HL-60/S4 (cell line): ENCODE results near the gene IPCEF1.
"Not testable (repeated sequence)": the region's sequence is repeated elsewhere in the genome, so short reads cannot be mapped to it uniquely, and the experiment has no call there.

Experiments
- in situ Hi-C: fragments of 300-500 bp; cut with MboI; formaldehyde crosslinking; loops from 2 replicates; pipeline ENCODE4 v1.14.3; 2022; ENCODE audit warnings: low sequenced_read_pairs

The IPCEF1 gene

DNA sequence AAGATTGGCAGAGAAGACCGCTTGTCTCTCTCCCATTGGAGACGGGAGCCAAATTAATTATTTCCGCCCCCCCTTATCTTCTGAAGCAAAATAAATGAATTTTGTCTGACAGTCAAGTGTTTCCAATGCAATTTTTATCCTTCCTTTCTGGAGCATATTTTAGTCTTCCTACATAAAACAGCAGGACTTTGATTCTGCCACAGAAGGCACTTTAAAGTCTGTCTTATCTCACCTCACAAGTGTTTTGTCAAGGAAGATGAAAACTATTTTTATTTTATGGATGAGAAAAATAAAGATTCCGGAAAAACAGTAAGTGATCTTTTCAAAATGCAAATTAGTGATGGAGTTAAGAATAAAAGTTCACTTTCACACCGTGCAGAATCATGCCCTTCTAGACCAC, 177.2 kb downstream of the IPCEF1 start:
- in situ Hi-C loops, result no loop called here

- in situ Hi-C loops, result not testable (repeated sequence)
Observed at GRCh38 chr6:154172393-154172792, 184.2 kb downstream of the IPCEF1 start.

GRCh38 chr6:154170106-154170505, 186.5 kb downstream of the IPCEF1 start:
- in situ Hi-C loops, result no loop called here

GRCh38 chr6:154169193-154169847, 187.3 kb downstream of the IPCEF1 start:
- in situ Hi-C loops, result no loop called here

GRCh38 chr6:154167126-154167525, 189.5 kb downstream of the IPCEF1 start:
- in situ Hi-C loops, result no loop called here

- in situ Hi-C loops, result no loop called here
Observed at GRCh38 chr6:154166140-154166539, 190.5 kb downstream of the IPCEF1 start.

DNA sequence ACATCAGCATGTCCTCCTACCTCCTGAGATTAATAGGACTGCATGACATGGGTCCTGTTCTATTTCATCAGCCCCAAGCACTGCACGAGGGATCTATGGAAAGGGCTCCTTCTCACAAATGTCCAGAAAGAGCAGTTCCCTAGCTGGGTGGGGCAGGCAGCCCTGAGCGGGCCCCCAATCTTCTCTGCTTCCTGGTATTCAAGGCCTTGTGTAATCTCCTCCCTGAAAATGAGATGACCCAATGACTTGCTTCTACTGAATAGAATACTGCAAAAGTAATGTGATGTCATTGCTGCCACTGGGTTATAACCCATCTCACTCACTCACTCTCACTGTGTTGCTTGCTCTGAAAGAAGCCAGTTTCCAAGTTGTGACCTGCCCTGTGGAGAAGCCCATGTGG, 191.1 kb downstream of the IPCEF1 start:
- in situ Hi-C loops, result no loop called here

DNA sequence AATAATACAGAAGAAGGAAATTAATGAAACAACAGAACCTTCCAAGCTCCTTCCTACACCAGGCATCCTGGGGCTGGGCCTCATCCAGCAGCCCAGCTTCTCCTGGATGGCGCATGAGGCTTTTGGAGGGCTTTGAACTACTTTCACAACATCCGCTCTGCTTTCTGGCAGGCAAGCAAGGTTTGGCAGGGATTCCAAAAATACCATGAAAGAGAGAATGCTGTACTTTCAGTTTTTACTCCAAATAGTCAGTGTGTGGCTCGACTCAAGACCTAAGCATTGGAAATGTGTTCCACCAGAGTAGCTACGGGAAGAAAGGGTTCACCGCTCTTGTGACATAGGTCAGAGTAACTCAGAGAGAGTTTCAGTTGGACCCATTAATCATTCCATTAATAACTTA, 192.2 kb downstream of the IPCEF1 start:
- in situ Hi-C loops, result no loop called here

GRCh38 chr6:154161689-154162088, 194.9 kb downstream of the IPCEF1 start:
- in situ Hi-C loops, result no loop called here

DNA sequence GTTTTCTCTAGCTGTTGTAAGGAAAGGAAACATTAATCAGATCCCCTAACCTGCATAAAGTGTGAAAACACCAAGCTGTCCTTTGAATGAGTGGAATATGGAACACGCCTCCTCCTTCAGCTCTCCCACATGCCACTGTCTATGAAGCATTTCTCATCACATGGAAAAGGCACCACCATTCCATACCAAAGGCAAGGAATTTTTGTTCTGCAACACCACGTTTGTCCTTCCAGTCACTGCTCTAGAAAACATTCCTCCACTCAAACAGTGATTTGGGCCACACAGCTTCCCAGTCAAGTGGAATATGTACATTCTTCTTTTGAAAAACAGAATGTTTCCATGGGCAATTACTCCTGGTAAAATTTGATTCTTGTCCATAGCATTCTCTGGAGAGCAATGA, 197.5 kb downstream of the IPCEF1 start:
- in situ Hi-C loops, result loop anchor here (5.0 to 10.0 kb wide), 2 partner anchors 118 to 206 kb away; no protein-coding TSS in a partner anchor

DNA sequence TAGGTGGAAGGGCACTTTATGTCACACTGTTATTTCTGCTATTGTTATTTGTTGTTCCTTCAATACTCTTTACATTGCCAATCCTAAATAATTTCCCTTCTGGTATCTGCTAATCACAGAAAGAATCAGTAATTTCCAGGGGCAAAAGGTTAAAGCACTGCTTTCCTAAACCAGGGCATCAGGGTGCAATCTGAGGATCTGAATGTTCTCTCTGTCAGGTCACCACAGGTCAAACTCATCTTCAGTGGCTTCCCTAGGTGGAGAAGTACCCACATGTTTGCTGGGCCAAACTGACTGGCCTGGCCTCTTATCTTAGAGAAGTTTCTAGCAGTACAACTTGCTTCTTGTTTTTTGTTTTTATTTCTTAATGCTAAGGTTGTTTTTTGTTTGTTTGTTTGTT, 198.9 kb downstream of the IPCEF1 start:
- in situ Hi-C loops, result loop anchor here (5.0 to 10.0 kb wide), 2 partner anchors 120 to 207 kb away; no protein-coding TSS in a partner anchor

DNA sequence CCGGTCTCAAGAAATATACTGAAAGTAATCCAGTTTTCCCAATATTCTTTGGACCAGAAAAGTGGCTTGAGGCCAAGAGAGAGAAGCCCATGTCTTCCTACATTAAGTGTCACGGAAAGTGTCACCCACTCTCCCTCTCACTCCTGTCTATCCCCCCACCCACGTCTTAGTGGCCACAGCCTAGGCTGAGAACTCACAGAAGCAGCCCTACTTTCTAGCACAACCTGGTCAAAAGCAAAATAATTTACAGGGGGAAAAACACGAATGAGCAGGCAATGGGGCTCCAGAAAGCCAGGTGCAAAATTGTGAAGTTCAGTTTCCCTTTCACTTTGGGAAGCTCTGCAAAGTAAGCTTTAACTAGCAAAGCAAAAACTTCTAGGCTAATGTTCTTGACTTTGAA, 199.5 kb downstream of the IPCEF1 start:
- in situ Hi-C loops, result loop anchor here (5.0 to 10.0 kb wide), 2 partner anchors 120 to 208 kb away; no protein-coding TSS in a partner anchor

DNA sequence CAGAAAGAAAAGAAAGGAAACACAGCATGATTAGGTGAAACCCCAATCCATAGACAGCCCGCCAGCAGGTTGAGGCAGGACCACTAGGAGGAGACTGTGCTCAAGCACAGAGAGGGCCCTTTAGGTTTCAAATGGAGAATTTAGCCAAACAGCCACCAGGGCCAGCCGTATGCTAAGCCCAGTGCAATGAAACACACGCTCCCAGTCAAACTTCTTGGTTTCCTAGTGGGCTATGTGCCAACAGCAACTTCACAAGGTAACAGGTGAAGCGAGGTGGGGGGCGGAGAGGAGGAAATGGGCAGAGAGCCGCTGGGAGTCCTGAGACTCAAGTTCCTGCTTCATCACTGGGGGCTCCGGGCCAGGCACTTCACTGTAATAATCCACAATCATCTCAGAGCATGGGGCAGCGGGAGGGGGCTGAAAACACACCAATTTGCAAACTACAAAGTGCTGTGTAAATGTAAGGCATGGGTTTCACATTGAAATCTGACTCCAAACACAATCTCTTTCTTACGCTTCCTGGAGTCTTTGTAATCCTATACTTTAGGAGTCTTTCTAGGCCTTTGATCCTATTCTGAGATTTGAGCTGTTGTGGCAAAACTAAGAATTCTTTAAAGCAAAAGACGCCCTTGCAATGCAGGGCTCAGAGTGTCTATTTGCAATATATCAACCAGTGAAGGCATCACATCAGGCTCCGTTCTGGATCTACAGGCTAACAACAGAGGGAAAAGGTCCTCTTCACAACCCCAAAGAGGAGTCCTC, 200.3 kb downstream of the IPCEF1 start:
- in situ Hi-C loops, result loop anchor here (5.0 to 10.0 kb wide), 2 partner anchors 121 to 208 kb away; no protein-coding TSS in a partner anchor

GRCh38 chr6:154154389-154154967, 202.1 kb downstream of the IPCEF1 start:
- in situ Hi-C loops, result loop anchor here (10.0 kb wide), 1 partner anchor 210 kb away; no protein-coding TSS in a partner anchor

DNA sequence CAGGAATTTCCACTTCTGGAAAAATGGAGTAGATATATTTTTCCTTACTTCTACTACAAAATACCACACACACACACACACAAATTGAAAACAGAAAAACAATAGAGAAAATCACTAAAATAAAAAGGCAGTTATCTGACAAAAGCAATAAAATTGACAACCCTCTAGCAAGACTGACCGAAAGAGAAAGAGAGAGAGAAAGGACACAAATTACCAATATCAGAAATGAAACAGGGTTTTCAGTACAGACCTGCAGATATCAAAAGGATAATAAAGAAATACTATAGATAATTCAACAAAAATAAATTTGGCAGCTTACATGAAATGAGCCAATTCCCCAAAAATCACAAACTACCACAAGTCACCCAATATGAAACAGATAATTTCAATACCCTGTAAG, 212.8 kb downstream of the IPCEF1 start:
- in situ Hi-C loops, result no loop called here

DNA sequence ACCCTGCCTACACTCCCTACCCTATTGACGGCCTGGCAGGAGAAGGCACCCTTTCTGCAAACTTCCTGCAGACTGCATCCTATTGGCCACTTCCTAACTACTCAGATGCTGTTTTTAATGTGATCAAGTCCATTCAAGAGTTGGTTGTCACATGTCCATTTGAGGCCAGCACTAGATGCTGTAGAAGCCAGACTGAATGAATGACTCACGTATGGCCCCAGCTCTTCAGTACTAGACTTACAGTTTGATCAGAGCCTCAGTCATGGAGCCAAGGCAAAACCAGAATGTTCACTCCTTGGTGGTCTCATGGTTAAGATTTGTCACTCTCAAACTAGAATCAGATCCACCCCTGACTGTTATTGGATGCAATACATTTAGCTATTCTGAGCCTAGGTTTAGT, 215.9 kb downstream of the IPCEF1 start:
- in situ Hi-C loops, result no loop called here

DNA sequence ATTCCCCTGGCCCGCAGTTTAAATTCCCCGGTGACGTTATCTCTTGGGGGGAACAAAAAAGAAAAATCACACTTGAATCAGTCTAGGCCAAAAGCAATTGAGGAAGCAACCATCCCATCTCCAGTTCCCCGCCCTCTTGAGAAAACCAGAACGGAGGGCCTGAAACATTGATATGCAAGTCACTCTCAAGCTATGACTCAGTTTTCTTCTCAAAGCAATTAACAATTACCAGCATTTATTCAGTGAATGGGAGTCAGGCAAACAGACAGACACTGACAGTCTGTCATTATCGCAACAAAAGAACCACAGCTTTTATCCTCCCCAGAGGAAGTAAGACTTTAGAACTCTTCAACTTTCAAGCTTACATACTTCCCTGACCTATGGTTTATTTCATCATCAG, 216.7 kb downstream of the IPCEF1 start:
- in situ Hi-C loops, result no loop called here

DNA sequence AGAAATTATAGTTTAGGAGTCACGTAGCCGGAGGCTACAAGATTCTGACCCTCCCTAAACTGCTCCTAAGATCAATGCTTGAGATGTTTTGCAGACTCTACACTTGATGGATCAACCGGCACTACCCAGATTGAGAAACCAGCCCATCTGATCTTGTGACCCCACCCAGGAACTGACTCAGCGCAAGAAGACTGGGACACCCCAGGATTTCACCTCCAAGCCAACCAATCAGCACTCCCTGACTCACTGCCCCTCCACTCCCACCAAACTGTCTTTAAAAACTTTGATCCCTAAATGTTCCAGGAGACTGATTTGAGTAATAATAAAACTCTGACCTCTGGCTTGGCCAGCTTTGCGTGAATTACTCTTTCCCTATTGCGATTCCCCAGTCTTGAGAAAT, 217.8 kb downstream of the IPCEF1 start:
- in situ Hi-C loops, result no loop called here

DNA sequence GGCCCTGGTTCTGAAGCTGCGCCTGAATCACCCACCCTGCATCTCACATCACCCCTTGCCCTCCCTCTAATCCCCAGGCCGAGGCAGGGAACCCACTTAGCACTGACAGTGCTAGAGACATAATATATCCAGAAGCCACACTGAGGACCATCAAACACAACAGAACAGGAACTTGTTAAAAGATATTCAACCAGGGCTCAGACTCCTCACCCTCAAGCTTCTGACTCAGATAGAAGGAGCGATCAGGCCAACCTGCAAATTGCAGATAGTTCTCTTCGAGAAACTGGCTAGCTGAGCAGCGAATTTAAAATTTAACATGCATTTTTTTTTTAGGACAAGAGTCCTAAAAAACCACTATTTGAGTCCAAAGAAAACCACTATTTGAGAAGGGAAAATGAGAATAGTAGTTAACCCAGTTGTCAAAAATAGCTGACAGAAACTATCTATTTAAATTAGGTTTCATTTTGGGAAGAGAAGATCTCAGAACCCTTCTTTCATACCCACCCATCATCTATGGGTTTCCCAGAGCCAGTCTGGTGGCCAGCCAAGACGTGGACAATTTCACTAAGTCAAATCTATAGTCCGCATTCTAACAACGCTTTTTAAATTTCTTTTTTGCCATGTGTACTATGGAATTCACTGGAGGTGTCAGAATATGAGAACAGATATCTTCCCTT, 222.0 kb downstream of the IPCEF1 start:
- in situ Hi-C loops, result no loop called here

- in situ Hi-C loops, result no loop called here
Observed at GRCh38 chr6:154127657-154128056, 228.9 kb downstream of the IPCEF1 start.

DNA sequence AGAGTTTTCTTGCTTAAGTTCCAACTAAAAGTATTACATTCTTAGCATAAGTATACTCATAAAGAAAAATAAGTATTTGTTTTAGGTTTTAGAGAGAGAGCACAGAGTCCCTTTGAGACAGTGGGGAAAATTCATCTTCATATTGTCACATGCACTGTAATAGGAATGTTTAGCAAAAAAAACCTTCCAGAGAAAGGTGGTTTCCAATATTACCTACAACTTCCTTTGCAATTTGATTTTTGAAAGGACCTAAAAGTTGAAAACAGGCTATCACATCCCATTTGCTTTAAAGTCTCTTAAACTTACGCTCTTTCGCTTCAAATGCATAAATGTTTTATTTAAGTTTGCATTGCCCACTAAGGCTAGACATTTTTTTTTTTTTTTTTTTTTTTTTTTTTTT, 231.2 kb downstream of the IPCEF1 start:
- in situ Hi-C loops, result no loop called here
